NT2/D1 (cell line): ENCODE measurements around the gene GDNF.

Experiments used
- DNase-seq: peaks from one replicate; pipeline ENCODE4 v3.0.0-alpha.2; 2011; ENCODE audit warnings: low read depth, low spot score
- H3K27me3 ChIP-seq: 2 replicates; pipeline ENCODE4 v1.6.0; 2011; ENCODE audit warnings: mild to moderate bottlenecking; ENCODE audit not compliant: insufficient read length, insufficient read depth
- H3K36me3 ChIP-seq: 2 replicates; pipeline ENCODE4 v1.6.1; 2011; ENCODE audit warnings: mild to moderate bottlenecking, low read length, mixed read lengths; ENCODE audit not compliant: insufficient read depth, insufficient read length
- H3K4me1 ChIP-seq: 2 replicates; pipeline ENCODE4 v1.5.1; 2011; ENCODE audit not compliant: insufficient read depth, insufficient read length
- H3K4me3 ChIP-seq: 2 replicates; pipeline ENCODE4 v1.5.1; 2011; ENCODE audit warnings: low read depth; ENCODE audit not compliant: insufficient read length
- H3K9ac ChIP-seq: 2 replicates; pipeline ENCODE4 v1.6.0; 2011; ENCODE audit warnings: low read depth; ENCODE audit not compliant: insufficient read length
- H3K9me3 ChIP-seq: 2 replicates; pipeline ENCODE4 v1.5.1; 2011; ENCODE audit warnings: mild to moderate bottlenecking, low read length; ENCODE audit not compliant: insufficient read depth
- SUZ12 ChIP-seq: IDR thresholded peaks from 2 replicates; pipeline ENCODE4 v1.6.1; 2011; ENCODE audit not compliant: insufficient read length, insufficient read depth; ENCODE audit errors: extremely low read depth
- YY1 ChIP-seq: IDR thresholded peaks from 2 replicates; pipeline ENCODE4 v1.6.1; 2011; ENCODE audit not compliant: insufficient read length, insufficient read depth
- ZNF274 ChIP-seq: IDR thresholded peaks from 2 replicates; pipeline ENCODE4 v1.6.1; 2011; ENCODE audit warnings: mild to moderate bottlenecking, low read depth, low read length

Gene GDNF

GRCh38 chr5:37769840-37770239, 70.0 kb downstream of the GDNF start:
- H3K36me3 ChIP-seq: no peaks in the 10 kb centered on the region
- no peaks in the 10 kb centered on the region for H3K4me1 ChIP-seq
- TF ChIP-seq SUZ12: no peak
- no peak for TF ChIP-seq ZNF274
- no peak overlapping the region for H3K4me3 ChIP-seq
- H3K9ac ChIP-seq: no peak overlapping the region
- H3K9me3 ChIP-seq: peaks cover 17% of the 10 kb centered on the region
- H3K27me3 ChIP-seq: no peaks in the 10 kb centered on the region
- no peak for DNase-seq

- H3K9ac ChIP-seq: no peak overlapping the region
- no peaks in the 10 kb centered on the region for H3K36me3 ChIP-seq
- no peaks in the 10 kb centered on the region for H3K27me3 ChIP-seq
- TF ChIP-seq ZNF274 (no peak), YY1 (no peak), SUZ12 (no peak)
- H3K4me3 ChIP-seq: no peak overlapping the region
- H3K4me1 ChIP-seq: no peaks in the 10 kb centered on the region
- H3K9me3 ChIP-seq: peaks cover 9% of the 10 kb centered on the region
- no peak for DNase-seq
These were observed 70.7 kb downstream of the GDNF start for GRCh38 chr5:37769108-37769507.

- Histone ChIP-seq H3K36me3 (no peaks in the 10 kb centered on the region), H3K9ac (no peak overlapping the region), H3K4me3 (no peak overlapping the region), H3K9me3 (peaks cover 3% of the 10 kb centered on the region; the same call in 1 of the 2 replicates), H3K4me1 (no peaks in the 10 kb centered on the region), H3K27me3 (no peaks in the 10 kb centered on the region)
- DNase-seq: no peak
- TF ChIP-seq SUZ12 (no peak), ZNF274 (no peak), YY1 (no peak)
These were observed 71.5 kb downstream of the GDNF start for GRCh38 chr5:37768371-37768770.

- Histone ChIP-seq H3K4me3 (no peak overlapping the region), H3K4me1 (no peaks in the 10 kb centered on the region), H3K27me3 (no peaks in the 10 kb centered on the region), H3K9me3 (no peaks in the 10 kb centered on the region), H3K9ac (no peak overlapping the region), H3K36me3 (no peaks in the 10 kb centered on the region)
- DNase-seq: no peak
- TF ChIP-seq ZNF274: no peak
- TF ChIP-seq SUZ12: no peak
- TF ChIP-seq YY1: no peak
These were observed 71.9 kb downstream of the GDNF start for GRCh38 chr5:37767961-37768360.

- no peaks in the 10 kb centered on the region for H3K4me1 ChIP-seq
- H3K9ac ChIP-seq: no peak overlapping the region
- no peak for DNase-seq
- H3K36me3 ChIP-seq: no peaks in the 10 kb centered on the region
- TF ChIP-seq YY1 (no peak), SUZ12 (no peak), ZNF274 (no peak)
- no peak overlapping the region for H3K4me3 ChIP-seq
- no peaks in the 10 kb centered on the region for H3K27me3 ChIP-seq
- H3K9me3 ChIP-seq: no peaks in the 10 kb centered on the region
These were observed 72.6 kb downstream of the GDNF start for GRCh38 chr5:37767251-37767650.
